GM12892 (cell line): ENCODE data around the gene EIF1.

Experiments used
- DNase-seq: peaks from one replicate; pipeline ENCODE4 v3.0.0; 2011; ENCODE audit not compliant: insufficient read length
- FAIRE-seq: peaks from 2 replicates; lab custom pipeline; 2011; peaks lifted over from hg19 to GRCh38; lab: Jason Lieb, UNC
- POLR2A ChIP-seq: IDR thresholded peaks from 2 replicates; pipeline ENCODE4 v1.6.1; 2011; ENCODE audit warnings: low read depth, low read length, control low read depth
- POLR2AphosphoS5 ChIP-seq: IDR thresholded peaks from 2 replicates; pipeline ENCODE4 v1.6.1; 2011; ENCODE audit warnings: low read depth, low read length, control low read depth
- TAF1 ChIP-seq: IDR thresholded peaks from 2 replicates; pipeline ENCODE4 v1.6.1; 2011; ENCODE audit warnings: low read depth, mild to moderate bottlenecking, control low read depth, low read length, borderline replicate concordance

EIF1 gene

GRCh38 chr17:41702712-41703111, 14.0 kb downstream of the EIF1 start:
- FAIRE-seq (no peak), DNase-seq (no peak)
- no peak for TF ChIP-seq TAF1
- no peak for TF ChIP-seq POLR2AphosphoS5
- no peak for TF ChIP-seq POLR2A

DNA sequence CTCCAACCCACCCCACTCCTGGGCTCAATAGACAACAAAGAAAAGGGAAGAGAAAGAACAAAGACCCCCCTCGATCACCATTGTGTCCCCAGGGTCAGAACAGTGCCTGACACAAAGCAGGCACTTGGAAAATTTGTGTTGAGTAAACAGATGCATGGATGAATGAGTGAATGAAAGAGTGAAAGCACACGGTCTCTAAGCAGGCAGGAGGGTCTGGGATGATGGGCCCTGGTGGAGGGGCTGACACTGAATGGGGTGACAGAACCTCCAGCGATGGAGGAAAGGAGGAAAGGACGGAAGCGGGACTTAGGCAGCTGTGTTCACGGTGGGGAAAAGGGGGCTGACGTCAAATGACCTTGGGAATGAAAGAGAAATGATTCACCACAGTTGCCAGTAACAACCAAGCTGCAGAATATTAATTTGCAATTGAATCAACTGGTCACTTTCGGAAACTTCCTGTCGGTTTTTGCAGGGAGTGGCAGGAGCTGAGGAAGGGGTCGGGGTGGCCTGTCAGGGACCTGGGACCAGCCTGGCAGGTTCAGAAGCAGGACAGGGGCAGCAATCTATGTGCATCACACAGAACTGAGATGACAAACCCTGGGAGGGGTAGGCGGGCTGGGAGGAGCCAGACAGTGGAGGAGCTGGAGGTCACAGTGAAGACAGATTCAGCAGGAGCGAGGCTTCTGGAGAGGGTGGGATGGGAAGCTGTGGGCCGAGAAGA, 16.7 kb downstream of the EIF1 start:
- FAIRE-seq (no peak), DNase-seq (no peak)
- TF ChIP-seq TAF1 (no peak), POLR2A (no peak), POLR2AphosphoS5 (no peak)

- FAIRE-seq: no peak
- DNase-seq: no peak
- TF ChIP-seq POLR2A (no peak), TAF1 (no peak), POLR2AphosphoS5 (no peak)
Observed at GRCh38 chr17:41707803-41708669, 19.4 kb downstream of the EIF1 start.

- DNase-seq (no peak), FAIRE-seq (no peak)
- TF ChIP-seq POLR2AphosphoS5 (no peak), TAF1 (no peak), POLR2A (no peak)
Observed at GRCh38 chr17:41710472-41711090, 21.9 kb downstream of the EIF1 start.

DNA sequence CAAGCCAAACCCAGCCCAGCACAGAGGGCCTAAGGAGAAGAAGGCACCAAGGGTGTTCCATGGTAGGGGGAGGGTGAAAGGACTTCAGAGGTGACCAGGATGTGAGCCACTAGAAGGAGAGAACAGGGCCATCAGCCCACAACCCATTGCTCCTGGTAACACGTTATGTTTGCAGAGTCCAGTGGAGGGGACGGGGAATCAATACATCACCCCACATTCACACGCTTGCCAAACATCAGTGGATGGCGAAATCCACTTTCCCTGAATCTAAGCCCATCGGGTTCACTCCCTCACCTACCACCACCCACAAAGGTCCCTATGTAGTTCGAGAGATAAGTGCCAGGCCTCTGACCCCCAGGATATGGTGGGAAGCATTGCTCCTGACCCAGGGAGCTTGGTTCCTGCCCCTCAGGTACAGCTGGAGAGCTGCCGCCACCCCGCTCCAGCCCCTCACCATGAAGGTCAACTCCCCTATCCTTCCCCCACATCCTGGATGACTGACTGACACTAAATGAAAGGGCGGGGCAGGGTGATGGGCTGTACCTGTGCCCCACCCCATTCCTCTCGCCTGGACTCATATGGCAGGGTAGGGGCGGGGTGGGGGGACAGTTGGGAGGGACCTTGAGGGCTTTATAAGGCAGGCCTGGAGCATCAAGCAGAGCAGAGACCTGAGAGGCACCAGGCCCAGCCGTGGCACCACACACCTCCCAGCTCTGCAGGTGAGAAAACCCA, 23.1 kb downstream of the EIF1 start, which contains the start of gene GAST:
Gene GAST, plus strand, starts transcription at position 663 of the 732 bp plus-strand sequence. CDS start 3,106 bp downstream, outside the sequence.
- no peak for DNase-seq
- TF ChIP-seq POLR2AphosphoS5: no peak
- TF ChIP-seq POLR2A: no peak
- TF ChIP-seq TAF1: no peak
- no peak for FAIRE-seq

GRCh38 chr17:41717408-41718286, 29.0 kb downstream of the EIF1 start:
- DNase-seq (no peak), FAIRE-seq (no peak)
- no peak for TF ChIP-seq POLR2AphosphoS5
- no peak for TF ChIP-seq TAF1
- no peak for TF ChIP-seq POLR2A

- TF ChIP-seq POLR2AphosphoS5 (no peak), POLR2A (no peak), TAF1 (no peak)
- no peak for FAIRE-seq
- no peak for DNase-seq
Observed at GRCh38 chr17:41718287-41718645, 29.6 kb downstream of the EIF1 start.

DNA sequence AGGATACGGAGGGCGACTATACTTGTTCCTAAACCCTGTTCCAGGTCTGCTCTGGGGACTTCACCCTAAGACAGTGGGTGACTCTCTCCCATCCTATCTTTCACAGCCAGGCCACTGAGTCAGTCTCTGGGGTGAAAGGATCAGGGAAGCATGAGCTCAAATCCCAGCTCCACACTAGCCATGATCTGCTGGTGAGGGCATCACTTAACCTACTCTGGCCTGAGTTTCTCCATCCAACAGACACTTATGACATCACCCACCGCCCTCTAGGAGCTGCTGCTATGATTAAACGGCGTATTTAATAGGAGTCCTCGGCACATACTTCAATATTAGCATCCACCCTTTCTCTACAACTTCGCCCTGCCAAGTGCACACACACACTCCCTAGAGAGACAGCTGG, 33.5 kb downstream of the EIF1 start:
- no peak for FAIRE-seq
- TF ChIP-seq TAF1 (no peak), POLR2A (no peak), POLR2AphosphoS5 (no peak)

GRCh38 chr17:41723801-41724475, 35.3 kb downstream of the EIF1 start:
- TF ChIP-seq POLR2AphosphoS5 (no peak), TAF1 (no peak), POLR2A (no peak)

More for the DNA sequence above, 33.5 kb downstream of the EIF1 start:
- DNase-seq: no peak

More at GRCh38 chr17:41723801-41724475, 35.3 kb downstream of the EIF1 start:
- no peak for DNase-seq
- no peak for FAIRE-seq
